Spleen (tissue), 11 donors: Measurements from ENCODE around the gene NPLOC4. TPM values are rescaled to one million over a fixed set of nuclear protein-coding genes. Genes with fewer than 3 reads are reported as not detected.

Experiments
- DNase-seq: peaks from one replicate; pipeline ENCODE4 v3.0.0-alpha.2; 2020
- H3K27ac ChIP-seq, 8 donors: fragments of 200-600 bp; sonication (generic) in 7 of 8; 1 replicate in 4 of 8; 2 replicates in 4 of 8; pipeline versions ENCODE4 v1.5.0 to v1.8.0; 2016 to 2021; ENCODE audit warnings: inconsistent platforms in 4 of 8, mild to moderate bottlenecking in 4 of 8, moderate library complexity in 1 of 8
- H3K27me3 ChIP-seq, 7 donors: fragments of 200-600 bp; sonication (generic) in 6 of 7; replicated peaks in 1 of 7; 1 replicate in 4 of 7; 2 replicates in 3 of 7; pipeline versions ENCODE4 v1.5.0 to v1.8.0; 2016 to 2021; ENCODE audit warnings: inconsistent platforms in 3 of 7, mild to moderate bottlenecking in 1 of 7
- H3K36me3 ChIP-seq, 6 donors: fragments of 200-600 bp; sonication (generic) in 5 of 6; 1 replicate in 4 of 6; 2 replicates in 2 of 6; pipeline versions ENCODE4 v1.5.0 to v1.8.0; 2016 to 2021; ENCODE audit warnings: inconsistent platforms in 2 of 6
- H3K4me1 ChIP-seq, 6 donors: fragments of 200-600 bp; sonication (generic) in 5 of 6; 1 replicate in 3 of 6; 2 replicates in 3 of 6; pipeline versions ENCODE4 v1.5.0 to v1.8.0; 2016 to 2021; ENCODE audit warnings: inconsistent platforms in 3 of 6
- H3K4me3 ChIP-seq, 8 donors: fragments of 200-600 bp; sonication (generic) in 7 of 8; 1 replicate in 4 of 8; 2 replicates in 4 of 8; pipeline versions ENCODE4 v1.5.0 to v1.8.0; 2016 to 2021; ENCODE audit warnings: inconsistent platforms in 4 of 8, mild to moderate bottlenecking in 4 of 8, moderate library complexity in 2 of 8
- H3K9me3 ChIP-seq, 8 donors: fragments of 200-600 bp; sonication (generic) in 7 of 8; 1 replicate in 4 of 8; 2 replicates in 4 of 8; pipeline versions ENCODE4 v1.5.0 to v1.8.0; 2016 to 2021; ENCODE audit warnings: inconsistent platforms in 4 of 8
- POLR2A ChIP-seq, 3 donors: fragments of 450-650 bp; IDR thresholded peaks; one replicate each; pipeline ENCODE4 v1.5.1; 2017; ENCODE audit warnings: antibody characterized with exemption in 3 of 3, mild to moderate bottlenecking in 1 of 3
- POLR2AphosphoS5 ChIP-seq, 3 donors: sonication (generic); formaldehyde crosslinking; IDR thresholded peaks; one replicate each; pipeline ENCODE4 v1.5.1; 2017; ENCODE audit warnings: antibody characterized with exemption in 3 of 3
- WGBS, 5 donors: extraction: QIAGEN DNeasy Blood & Tissue Kit in 3 of 5; methylation state at CpG; one replicate each; pipeline versions ENCODE4 v1.1.5 to v1.1.7; 2013 to 2018; 5-methylcytosine and 5-hydroxymethylcytosine counted together
- intact Hi-C: fragments of 100-400 bp; cut with DNase I; formaldehyde crosslinking; loops from one replicate; pipeline ENCODE4 v1.15.0; 2023; ENCODE audit warnings: low total_unique reads
- polyA plus RNA-seq, 3 donors: library from polyadenylated mRNA; stranded (reverse); fragments of 200-250 nt; gene quantifications; one replicate each; pipeline ENCODE4 v1.2.1, GENCODE V29; 2013
- total RNA-seq, 7 donors: library from RNA; depleted of rRNA in 3 of 7; stranded (reverse); fragments of >200 nt in 3 of 7; fragmentation: NEBNext Ultra II Directional in 4 of 7; extraction: Animal tissue kit (Norgen Biotek cat#: 25700) in 4 of 7; gene quantifications; one replicate each; pipeline versions ENCODE4 v1.1.0 to v1.2.1, GENCODE V29; 2016 to 2021
- TF ChIP-seq, protein P1 (sequence below), 11 experiments: fragments of 200-600 bp in 7 of 11; fragments of 450-650 bp in 4 of 11; sonication (generic) in 4 of 11; IDR thresholded peaks in 8 of 11; conservative IDR thresholded peaks in 3 of 11; 1 replicate in 7 of 11; 2 replicates in 4 of 11; pipeline versions ENCODE4 v1.4.0 to v1.8.0; 2016 to 2021; ENCODE audit warnings: antibody characterized with exemption in 11 of 11, inconsistent platforms in 4 of 11, mild to moderate bottlenecking in 1 of 11
- donor health status: healthy with polysubstance abuse.
- donor health status: DM: no; HTN: no; CAD: no; lungs with moderate emphysema.
- donor health status: DM: no; HTN: no; CAD: no.
- donor health status: Bipolar disorder and iron deficiency.
- donor health status: healthy.
- donor health status: DM: no; HTN: no; CAD: no.
- donor health status: DM: yes; HTN: yes; CAD: no.

Gene NPLOC4
- total and polyA plus RNA-seq, 10 donors = 19.3 to 130 (median 81.3) TPM

DNA sequence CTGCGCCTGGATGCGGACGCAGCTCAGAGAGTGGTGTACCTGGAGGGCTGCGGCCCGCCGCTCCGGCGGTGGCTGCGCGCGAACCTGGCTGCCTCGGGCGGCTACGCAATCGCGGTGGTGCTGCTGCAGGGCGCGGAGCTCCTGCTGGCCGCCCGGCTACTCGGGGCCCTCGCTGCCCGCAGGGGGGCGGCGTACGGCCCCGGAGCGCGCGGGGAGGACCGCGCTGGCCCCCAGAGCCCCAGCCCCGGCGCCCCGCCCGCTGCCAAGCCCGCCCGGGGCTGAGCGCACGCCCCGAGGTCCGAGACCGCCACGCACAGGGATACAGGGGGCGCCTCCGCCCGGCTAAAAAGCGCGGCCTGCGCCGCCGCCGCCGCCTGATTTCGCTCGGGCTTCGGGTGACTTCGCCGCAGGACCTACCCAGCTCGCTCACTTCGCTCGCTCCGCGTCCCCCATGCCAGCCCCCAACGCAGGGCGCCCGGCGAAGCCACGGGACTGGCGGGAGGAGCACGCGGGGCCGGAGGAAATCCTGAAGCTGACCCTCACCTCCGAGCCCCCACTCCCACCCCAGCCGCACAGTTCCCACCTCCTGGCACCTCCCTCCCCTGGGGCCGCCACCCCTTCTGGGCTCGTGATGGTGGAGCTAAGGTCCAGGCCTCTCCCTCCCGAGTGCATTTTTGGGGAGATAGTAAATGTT, 11.2 kb upstream of the NPLOC4 start:
- no peak for DNase-seq
- Histone ChIP-seq H3K4me3 (peak overlapping the region in 1 of 8 donors; percentile 3), H3K36me3 (no peaks in the 10 kb centered on the region), H3K27ac (no peak overlapping the region), H3K9me3 (peaks cover 0 to 11% (median 0%) of the 10 kb centered on the region in 8 donors), H3K4me1 (peaks cover 0 to 11% (median 2%) of the 10 kb centered on the region in 6 donors), H3K27me3 (peaks cover 0 to 62% (median 36%) of the 10 kb centered on the region in 7 donors)
- intact Hi-C loops = no loop called here
- TF ChIP-seq POLR2A (IDR thresholded peaks at IDR 0.05) (no peak), POLR2AphosphoS5 (IDR thresholded peaks at IDR 0.05) (no peak)
- TF ChIP-seq, protein P1, sequence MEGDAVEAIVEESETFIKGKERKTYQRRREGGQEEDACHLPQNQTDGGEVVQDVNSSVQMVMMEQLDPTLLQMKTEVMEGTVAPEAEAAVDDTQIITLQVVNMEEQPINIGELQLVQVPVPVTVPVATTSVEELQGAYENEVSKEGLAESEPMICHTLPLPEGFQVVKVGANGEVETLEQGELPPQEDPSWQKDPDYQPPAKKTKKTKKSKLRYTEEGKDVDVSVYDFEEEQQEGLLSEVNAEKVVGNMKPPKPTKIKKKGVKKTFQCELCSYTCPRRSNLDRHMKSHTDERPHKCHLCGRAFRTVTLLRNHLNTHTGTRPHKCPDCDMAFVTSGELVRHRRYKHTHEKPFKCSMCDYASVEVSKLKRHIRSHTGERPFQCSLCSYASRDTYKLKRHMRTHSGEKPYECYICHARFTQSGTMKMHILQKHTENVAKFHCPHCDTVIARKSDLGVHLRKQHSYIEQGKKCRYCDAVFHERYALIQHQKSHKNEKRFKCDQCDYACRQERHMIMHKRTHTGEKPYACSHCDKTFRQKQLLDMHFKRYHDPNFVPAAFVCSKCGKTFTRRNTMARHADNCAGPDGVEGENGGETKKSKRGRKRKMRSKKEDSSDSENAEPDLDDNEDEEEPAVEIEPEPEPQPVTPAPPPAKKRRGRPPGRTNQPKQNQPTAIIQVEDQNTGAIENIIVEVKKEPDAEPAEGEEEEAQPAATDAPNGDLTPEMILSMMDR (IDR thresholded peaks at IDR 0.05 in 8 of 11, conservative IDR thresholded peaks at IDR 0.05 in 3 of 11) = no peak
- 14 to 47% (median 19%) methylated on average over 8 to 78 of the region's 78 CpGs for WGBS, 5 donors

GRCh38 chr17:81647640-81648012, 10.7 kb upstream of the NPLOC4 start:
- no peak overlapping the region for H3K4me3 ChIP-seq
- intact Hi-C loops = no loop called here
- no peaks in the 10 kb centered on the region for H3K36me3 ChIP-seq
- H3K27ac ChIP-seq = no peak overlapping the region
- peaks cover 0 to 11% (median 0%) of the 10 kb centered on the region in 8 donors for H3K9me3 ChIP-seq
- peaks cover 0 to 6% (median 0%) of the 10 kb centered on the region in 6 donors for H3K4me1 ChIP-seq
- no peak for DNase-seq
- TF ChIP-seq, protein P1 (IDR thresholded peaks at IDR 0.05 in 8 of 11, conservative IDR thresholded peaks at IDR 0.05 in 3 of 11) = no peak
- no peak for TF ChIP-seq POLR2AphosphoS5 (IDR thresholded peaks at IDR 0.05)
- no peak for TF ChIP-seq POLR2A (IDR thresholded peaks at IDR 0.05)
- 47 to 75% (median 52%) methylated on average over 14 to 21 of the region's 21 CpGs for WGBS, 5 donors
- peaks cover 0 to 56% (median 36%) of the 10 kb centered on the region in 7 donors for H3K27me3 ChIP-seq

- H3K27me3 ChIP-seq = peaks cover 0 to 52% (median 36%) of the 10 kb centered on the region in 7 donors
- no peaks in the 10 kb centered on the region for H3K36me3 ChIP-seq
- no peak for TF ChIP-seq POLR2AphosphoS5 (IDR thresholded peaks at IDR 0.05)
- TF ChIP-seq POLR2A (IDR thresholded peaks at IDR 0.05) = no peak
- TF ChIP-seq, protein P1 (IDR thresholded peaks at IDR 0.05 in 8 of 11, conservative IDR thresholded peaks at IDR 0.05 in 3 of 11) = no peak
- peaks cover 0 to 4% (median 0%) of the 10 kb centered on the region in 6 donors for H3K4me1 ChIP-seq
- intact Hi-C loops = no loop called here
- H3K9me3 ChIP-seq = peaks cover 0 to 11% (median 0%) of the 10 kb centered on the region in 8 donors
- 74 to 89% (median 79%) methylated on average over 12 of the region's 12 CpGs for WGBS, 5 donors
- H3K27ac ChIP-seq = no peak overlapping the region
- H3K4me3 ChIP-seq = no peak overlapping the region
- no peak for DNase-seq
These were observed 10.1 kb upstream of the NPLOC4 start for GRCh38 chr17:81646869-81647600.
